ENCODE data around the gene STAT5A.

DNA sequence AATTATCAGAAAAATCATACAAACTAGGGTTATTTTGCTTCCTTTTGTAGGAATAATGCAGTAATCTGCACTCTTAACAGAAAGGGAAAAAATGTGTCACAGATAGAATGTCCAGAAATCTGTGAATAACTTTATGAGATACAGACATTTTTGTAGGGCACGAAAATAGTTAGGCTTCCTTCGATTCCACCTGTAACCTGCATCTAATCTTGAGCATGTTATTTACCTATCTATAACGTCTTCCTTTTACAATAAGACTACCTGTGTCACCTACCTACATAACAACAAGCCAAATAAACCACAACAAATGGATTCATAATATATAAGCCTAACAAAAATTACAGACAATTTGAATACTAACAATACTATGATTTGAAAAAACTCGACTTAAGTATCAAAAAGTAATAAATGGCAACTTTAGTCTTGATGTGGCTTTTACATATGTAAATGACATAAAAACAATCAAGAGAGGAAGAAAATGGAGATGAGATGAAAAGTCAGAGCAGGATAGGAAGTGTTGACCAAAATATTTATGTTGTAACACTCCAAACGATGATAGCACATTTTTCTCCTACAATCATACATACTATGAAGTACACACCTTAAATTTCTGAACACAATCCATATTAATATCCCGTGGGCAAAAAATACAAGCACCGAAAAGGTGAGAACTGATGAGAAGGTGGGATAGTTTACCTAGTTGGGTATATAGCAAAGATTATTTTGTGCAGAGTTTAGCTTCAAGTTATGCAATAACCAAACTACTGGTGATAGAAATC, 14.6 kb upstream of the STAT5A start:
- TF ChIP-seq YY1 (IDR thresholded peaks at IDR 0.05; ENCODE audit: insufficient read depth, insufficient read length) (no peak), SUZ12 (IDR thresholded peaks at IDR 0.05; ENCODE audit: extremely low read depth, insufficient read depth, insufficient read length) (no peak), ZNF274 (IDR thresholded peaks at IDR 0.05; ENCODE audit: low read depth, low read length) (no peak)
